Right lobe of liver (tissue), 6 donors: ENCODE measurements around the gene XRCC3. TPM values are rescaled to one million over a fixed set of nuclear protein-coding genes. Genes with fewer than 3 reads are reported as not detected.
A peak's percentile ranks its signal among the peaks of the same experiment; 100 is the strongest.

Experiments
- ATAC-seq, 4 donors: fragments of 200-7000 bp; cut with Tn5 transposase; one replicate each; pipeline ENCODE4 v1.9.1; 2020; ENCODE audit warnings: mild to moderate bottlenecking in 4 of 4, moderate library complexity in 4 of 4
- DNase-seq, 3 donors: peaks; one replicate each; pipeline ENCODE4 v3.0.0-alpha.2; 2020
- H3K27ac ChIP-seq, 3 donors: fragments of 200-600 bp; one replicate each; pipeline ENCODE4 v1.8.0; 2022
- H3K27me3 ChIP-seq, 2 donors: fragments of 200-600 bp; one replicate each; pipeline ENCODE4 v1.8.0; 2022
- H3K36me3 ChIP-seq, 4 donors: fragments of 200-600 bp; sonication (generic) in 1 of 4; one replicate each; pipeline versions ENCODE4 v1.5.1 to v1.8.0; 2017 to 2022; ENCODE audit warnings: control low read depth in 1 of 4
- H3K4me1 ChIP-seq, 4 donors: fragments of 200-600 bp; sonication (generic) in 1 of 4; one replicate each; pipeline versions ENCODE4 v1.5.1 to v1.8.0; 2017 to 2022; ENCODE audit warnings: control low read depth in 1 of 4
- H3K4me3 ChIP-seq, 3 donors: fragments of 200-600 bp; one replicate each; pipeline ENCODE4 v1.8.0; 2022
- H3K9me3 ChIP-seq, 4 donors: fragments of 200-600 bp; sonication (generic) in 1 of 4; one replicate each; pipeline versions ENCODE4 v1.5.1 to v1.8.0; 2017 to 2022; ENCODE audit warnings: control low read depth in 1 of 4
- POLR2A ChIP-seq: fragments of 450-650 bp; IDR thresholded peaks from one replicate; pipeline ENCODE4 v1.6.1; 2017; ENCODE audit warnings: antibody characterized with exemption, mild to moderate bottlenecking
- WGBS: methylation state at CpG from one replicate; pipeline ENCODE4 v1.1.6; 2018; ENCODE audit warnings: low coverage, low lambda C conversion rate; ENCODE audit not compliant: insufficient coverage; ENCODE audit errors: missing lambda C conversion rate; 5-methylcytosine and 5-hydroxymethylcytosine counted together
- intact Hi-C, 2 donors: fragments of 100-400 bp; cut with DNase I; formaldehyde crosslinking; loops; one replicate each; pipeline versions ENCODE4 v1.11.2 to v1.14.1; 2022
- long read RNA-seq: library from polyadenylated mRNA; unstranded; transcript quantifications from one replicate; pipeline ENCODE4 v2.0.0, GENCODE V29; 2019
- total RNA-seq, 6 experiments: library from RNA; depleted of rRNA in 2 of 6; stranded (reverse); fragments of >200 nt in 2 of 6; fragmentation: NEBNext Ultra II Directional in 3 of 6; extraction: Animal tissue kit (Norgen Biotek cat#: 25700) in 3 of 6; gene quantifications; one replicate each; pipeline versions ENCODE4 v1.1.0 to v1.2.4, GENCODE V29; 2016 to 2023
- TF ChIP-seq, protein P1 (sequence below), 4 donors: fragments of 200-600 bp in 3 of 4; fragments of 450-650 bp in 1 of 4; IDR thresholded peaks; one replicate each; pipeline versions ENCODE4 v1.5.1 to v1.8.0; 2016 to 2022; ENCODE audit warnings: antibody characterized with exemption in 4 of 4, mild to moderate bottlenecking in 2 of 4
- donor health status: DM: no; HTN: yes; CAD: no.
- donor health status: DM: no; HTN: no; CAD: no.
- donor health status: DM: no; HTN: no; CAD: no.
- donor health status: DM: no; HTN: yes; CAD: no.
- donor health status: DM: no; HTN: yes; CAD: no.

Gene XRCC3
- 1 to 10 TPM in 5 of 6 experiments, under 1 TPM in 1; 0.88 to 6.3 (median 1.8) TPM for total RNA-seq
- long read RNA-seq, result 0 reads

DNA sequence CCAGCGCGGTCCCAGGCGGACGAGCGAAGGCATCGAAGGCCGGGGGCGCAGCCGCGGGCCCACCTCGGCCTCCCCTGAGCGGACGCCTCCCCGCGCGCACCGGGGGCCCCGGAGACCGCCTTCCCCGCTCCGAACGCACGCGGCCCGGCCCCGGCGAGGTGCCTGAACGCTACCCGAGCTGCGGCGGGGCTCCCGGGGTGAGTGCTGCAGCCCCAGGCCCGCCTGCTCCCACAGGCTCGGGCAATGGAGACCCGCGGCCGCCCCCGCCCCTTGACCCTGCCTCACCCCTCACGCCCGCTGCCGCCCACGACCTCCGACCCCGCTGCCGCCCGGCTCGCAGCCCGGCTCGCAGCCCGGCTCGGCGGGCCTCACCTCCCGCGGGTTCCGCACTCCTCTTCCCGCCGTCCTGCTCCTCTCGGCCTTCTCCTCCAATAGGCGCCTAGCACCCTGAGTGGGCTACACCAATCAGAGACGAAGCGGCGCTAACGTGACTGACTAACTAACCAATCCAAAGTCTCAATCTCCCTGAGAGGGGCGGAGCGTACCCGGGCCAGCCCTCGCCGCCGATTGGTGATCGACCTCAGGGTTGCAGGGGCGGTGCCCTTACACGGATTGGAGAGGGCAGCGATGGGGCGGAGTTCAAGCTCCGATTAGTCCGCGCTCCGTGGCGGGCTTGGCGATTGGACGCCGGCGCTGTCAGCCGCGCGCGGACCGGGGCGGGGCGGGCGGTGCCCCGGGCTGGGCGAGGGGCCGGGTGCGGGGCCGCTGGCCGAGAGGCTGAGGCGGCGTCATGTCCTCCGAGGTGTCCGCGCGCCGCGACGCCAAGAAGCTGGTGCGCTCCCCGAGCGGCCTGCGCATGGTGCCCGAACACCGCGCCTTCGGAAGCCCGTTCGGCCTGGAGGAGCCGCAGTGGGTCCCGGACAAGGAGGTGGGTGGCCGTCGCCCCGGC, at the start of gene XRCC3, which contains the start of gene ZFYVE21:
TSS of gene XRCC3 (minus strand) at position 400 of the 949 bp plus-strand sequence. CDS start 4,364 bp downstream, outside the sequence.
TSS of gene ZFYVE21 (plus strand) at position 759 of the 949 bp plus-strand sequence. CDS start at position 791, 32 bp downstream.
- peak within 1 kb of the TSS in 2 of 3 donors; percentile 44 to 68 for H3K27ac ChIP-seq
- peak within 1 kb of the TSS; percentile 77 to 94 (median 91) for H3K4me3 ChIP-seq
- H3K27me3 ChIP-seq, result no peaks in the 10 kb centered on the region
- peaks cover 0 to 7% (median 2%) of the 10 kb centered on the region in 4 donors for H3K4me1 ChIP-seq
- TF ChIP-seq POLR2A, result peak; percentile 77
- TF ChIP-seq, protein P1, sequence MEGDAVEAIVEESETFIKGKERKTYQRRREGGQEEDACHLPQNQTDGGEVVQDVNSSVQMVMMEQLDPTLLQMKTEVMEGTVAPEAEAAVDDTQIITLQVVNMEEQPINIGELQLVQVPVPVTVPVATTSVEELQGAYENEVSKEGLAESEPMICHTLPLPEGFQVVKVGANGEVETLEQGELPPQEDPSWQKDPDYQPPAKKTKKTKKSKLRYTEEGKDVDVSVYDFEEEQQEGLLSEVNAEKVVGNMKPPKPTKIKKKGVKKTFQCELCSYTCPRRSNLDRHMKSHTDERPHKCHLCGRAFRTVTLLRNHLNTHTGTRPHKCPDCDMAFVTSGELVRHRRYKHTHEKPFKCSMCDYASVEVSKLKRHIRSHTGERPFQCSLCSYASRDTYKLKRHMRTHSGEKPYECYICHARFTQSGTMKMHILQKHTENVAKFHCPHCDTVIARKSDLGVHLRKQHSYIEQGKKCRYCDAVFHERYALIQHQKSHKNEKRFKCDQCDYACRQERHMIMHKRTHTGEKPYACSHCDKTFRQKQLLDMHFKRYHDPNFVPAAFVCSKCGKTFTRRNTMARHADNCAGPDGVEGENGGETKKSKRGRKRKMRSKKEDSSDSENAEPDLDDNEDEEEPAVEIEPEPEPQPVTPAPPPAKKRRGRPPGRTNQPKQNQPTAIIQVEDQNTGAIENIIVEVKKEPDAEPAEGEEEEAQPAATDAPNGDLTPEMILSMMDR (IDR thresholded peaks at IDR 0.05), result no peak
- H3K9me3 ChIP-seq, result no peaks in the 10 kb centered on the region
- WGBS, result 0% methylated on average over 21 of the region's 121 CpGs
- H3K36me3 ChIP-seq, result no peaks in the 10 kb centered on the region
- ATAC-seq (peak; percentile 94 to 98 (median 96)), DNase-seq (peak; percentile 99 to 100 (median 100))
- intact Hi-C loops, result no loop called here

DNA sequence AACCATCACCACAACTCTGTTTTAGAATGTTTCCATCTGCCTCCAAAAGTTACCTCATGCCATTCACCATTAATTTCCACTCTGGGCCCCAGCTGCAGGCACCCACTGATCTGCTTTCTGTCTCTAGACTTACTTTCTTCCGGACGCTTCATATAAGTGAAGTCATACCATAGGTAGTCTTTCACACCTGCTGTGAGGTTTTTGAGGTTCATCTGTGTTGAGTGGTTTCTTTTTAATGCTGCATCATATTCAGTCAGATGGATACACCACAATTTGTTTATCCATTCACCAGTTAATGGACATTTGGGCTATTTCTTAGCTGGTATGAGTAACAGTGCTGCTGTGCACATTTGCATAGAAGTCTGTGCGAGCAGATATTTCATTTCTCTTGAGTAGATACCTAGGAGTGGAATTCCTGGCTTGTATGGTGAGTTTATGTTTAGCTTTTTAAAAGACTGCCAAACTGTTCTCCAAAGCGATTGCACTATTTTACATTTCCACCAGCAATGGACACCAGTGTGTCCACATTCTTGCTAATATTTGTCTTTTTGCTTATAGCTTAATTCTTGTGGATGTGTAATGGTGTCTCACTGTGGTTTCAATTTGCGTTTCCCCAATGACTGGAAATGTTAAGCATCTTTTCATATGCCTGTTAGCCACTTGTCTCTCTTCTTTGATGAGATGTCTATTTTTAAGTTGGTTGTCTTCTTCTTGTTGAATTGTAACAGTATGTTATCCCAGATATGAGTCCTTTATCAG, 48.7 kb upstream of the XRCC3 start:
- no peak overlapping the region for H3K4me3 ChIP-seq
- DNase-seq (no peak), ATAC-seq (no peak)
- no peaks in the 10 kb centered on the region for H3K27me3 ChIP-seq
- WGBS, result 81% methylated on average over 5 of the region's 5 CpGs
- intact Hi-C loops, result no loop called here
- no peaks in the 10 kb centered on the region for H3K36me3 ChIP-seq
- no peaks in the 10 kb centered on the region for H3K4me1 ChIP-seq
- TF ChIP-seq, protein P1 (IDR thresholded peaks at IDR 0.05), result no peak
- no peak for TF ChIP-seq POLR2A
- no peak overlapping the region for H3K27ac ChIP-seq
- no peaks in the 10 kb centered on the region for H3K9me3 ChIP-seq

DNA sequence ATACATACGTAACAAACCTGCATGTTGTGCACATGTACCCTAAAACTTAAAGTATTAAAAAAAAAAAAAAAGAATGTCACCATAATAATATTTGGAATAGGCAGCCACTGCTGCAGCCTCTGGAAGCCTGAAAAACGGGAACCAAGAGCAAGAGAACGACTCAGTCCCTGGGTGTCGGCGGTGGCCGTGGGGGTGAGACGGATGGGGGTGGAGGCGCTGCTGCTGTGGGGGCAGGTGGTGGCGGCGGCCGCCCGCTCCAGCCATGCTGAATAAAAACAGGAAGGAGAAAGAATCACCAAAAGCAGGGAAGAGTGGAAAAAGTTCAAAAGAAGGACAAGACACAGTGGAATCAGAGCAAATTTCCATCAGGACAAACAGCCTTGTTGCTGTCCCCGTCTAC, 47.3 kb upstream of the XRCC3 start:
- WGBS, result 72% methylated on average over 13 of the region's 13 CpGs
- no peak overlapping the region for H3K27ac ChIP-seq
- DNase-seq, result no peak
- H3K27me3 ChIP-seq, result no peaks in the 10 kb centered on the region
- no peak for TF ChIP-seq POLR2A
- TF ChIP-seq, protein P1 (IDR thresholded peaks at IDR 0.05), result no peak
- H3K4me1 ChIP-seq, result no peaks in the 10 kb centered on the region
- ATAC-seq, result no peak
- H3K4me3 ChIP-seq, result no peak overlapping the region
- no peaks in the 10 kb centered on the region for H3K9me3 ChIP-seq
- H3K36me3 ChIP-seq, result no peaks in the 10 kb centered on the region
- intact Hi-C loops, result no loop called here

DNA sequence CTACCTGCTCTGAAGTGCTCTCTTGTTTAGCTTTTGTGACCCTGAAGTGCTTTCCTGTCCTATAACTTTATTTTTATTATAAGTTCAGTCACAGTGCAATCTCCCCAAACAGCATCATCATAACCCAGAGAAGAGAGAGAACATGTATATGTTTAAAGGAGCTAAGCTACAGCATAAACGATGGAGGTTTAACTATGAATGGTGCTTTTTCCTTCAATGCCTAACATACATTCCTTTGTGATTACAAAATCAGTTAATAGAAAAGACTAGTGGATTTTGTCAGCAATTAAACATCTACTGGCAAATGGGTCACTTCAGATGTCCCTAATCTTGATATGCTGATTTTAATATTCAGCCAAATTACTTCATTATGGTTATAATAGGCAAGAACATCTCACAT, 46.8 kb upstream of the XRCC3 start:
- no peaks in the 10 kb centered on the region for H3K27me3 ChIP-seq
- WGBS, result 58% methylated on average over 1 of the region's 1 CpG
- H3K4me3 ChIP-seq, result no peak overlapping the region
- DNase-seq, result no peak
- no peak for ATAC-seq
- TF ChIP-seq, protein P1 (IDR thresholded peaks at IDR 0.05), result no peak
- no peak for TF ChIP-seq POLR2A
- no peaks in the 10 kb centered on the region for H3K4me1 ChIP-seq
- H3K36me3 ChIP-seq, result no peaks in the 10 kb centered on the region
- no peak overlapping the region for H3K27ac ChIP-seq
- no peaks in the 10 kb centered on the region for H3K9me3 ChIP-seq
- intact Hi-C loops, result no loop called here
